ENCODE measurements around the gene MXD1. TPM values are rescaled to one million over a fixed set of nuclear protein-coding genes. Genes with fewer than 3 reads are reported as not detected.

The MXD1 gene
- total and polyA plus RNA-seq, 9 of the 15 experiments (the other 6 are each of a cell fraction or from before 2014, with no cell fraction given): 6.7 to 35.9 (median 11.0) TPM

DNA sequence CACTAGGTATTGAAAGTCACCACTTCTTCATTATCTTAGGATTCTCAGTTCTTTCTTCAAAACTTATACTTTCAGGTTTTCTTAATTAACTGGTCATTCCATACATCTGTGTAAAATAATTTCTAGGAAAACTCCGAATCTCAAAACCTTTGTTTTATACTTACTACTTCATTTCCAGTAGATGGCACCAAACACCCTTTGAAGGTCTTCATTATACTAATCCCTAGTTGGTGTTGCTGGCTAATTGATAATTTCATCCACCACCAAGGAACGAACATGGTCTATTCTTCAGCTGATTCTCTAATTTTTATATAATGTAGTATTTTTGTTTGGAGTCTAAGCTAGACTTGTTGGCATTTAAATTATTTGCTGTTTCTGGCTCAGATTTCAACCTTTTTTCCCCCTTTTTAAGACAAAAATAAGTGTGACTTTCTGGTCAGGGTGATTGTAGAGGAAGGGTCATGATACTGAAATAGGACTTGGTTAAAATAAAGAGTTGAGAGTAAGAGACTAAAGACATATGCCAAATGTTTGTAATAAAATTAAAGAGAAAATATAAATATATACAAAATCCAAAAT lies 2.8 kb upstream of the MXD1 start:
- H3K36me3 ChIP-seq (ENCODE audit: control insufficient read depth, insufficient read depth, low read length): peaks cover 48% of the 10 kb centered on the region
- in situ Hi-C loops (cut with MboI) (loop anchor here (10.0 to 25.0 kb wide), 2 partner anchors 393 to 725 kb away; partner anchors contain the start of gene FAM136A), intact Hi-C loops (cut with micrococcal nuclease) (loop anchor here (2.0 to 10.0 kb wide), 5 partner anchors 187 to 389 kb away; partner anchors contain the start of genes AAK1 and C2orf42)
- no peak for ATAC-seq
- no peak overlapping the region for H3K27ac ChIP-seq (ENCODE audit: extremely low read depth, low read depth, low read length)
- no peaks in the 10 kb centered on the region for H3K27me3 ChIP-seq (ENCODE audit: control insufficient read depth in 2 of 2, insufficient read depth in 2 of 2, low read length in 2 of 2)
- peak; percentile 58 for FAIRE-seq
- peaks cover 38% of the 10 kb centered on the region for H3K79me2 ChIP-seq (ENCODE audit: control insufficient read depth, insufficient read depth, low read length)
- peak in 2 of 4 experiments; percentile 39 to 75 for DNase-seq (ENCODE audit: extremely low read depth in 1 of 4, low spot score in 3 of 4)
- no peaks in the 10 kb centered on the region for H3K9me1 ChIP-seq (ENCODE audit: control insufficient read depth, insufficient read depth, low read length)
- BruUV-seq (replicated peaks): no TSS peak
- peaks cover 8 to 15% of the 10 kb centered on the region in 2 experiments for H3K4me1 ChIP-seq (replicated peaks in 1 of 2; ENCODE audit: control insufficient read depth in 2 of 2, insufficient read depth in 2 of 2, low read length in 2 of 2)
- WGBS (ENCODE audit: insufficient coverage, low coverage, missing lambda C conversion rate): 4% methylated on average over 2 of the region's 2 CpGs
- CTCF ChIA-PET (ENCODE audit: low intra/inter-chr PET ratio): interaction anchor here (0.6 to 4.2 kb wide), 8 partner anchors 150 to 565 kb away, joined by 3 to 30 read pairs (median 6); partner anchors contain the start of genes FAM136A and PCBP1
- no peak overlapping the region for H3K4me3 ChIP-seq
- H2AFZ ChIP-seq (ENCODE audit: low read depth, low read length): no peak overlapping the region
- H3K9ac ChIP-seq (ENCODE audit: insufficient read depth in 1 of 2, low read depth in 2 of 2, low read length in 2 of 2): peak overlapping the region in 1 of 2 experiments; percentile 88; a peak in 1 of 4 replicates
- H3K9me3 ChIP-seq (replicated peaks; ENCODE audit: control insufficient read depth, insufficient read depth, low read depth, low read length): no peaks in the 10 kb centered on the region
- H3K4me2 ChIP-seq (ENCODE audit: insufficient read depth, low read length): no peak overlapping the region
- POLR2A ChIA-PET: interaction anchor here (0.5 to 5.5 kb wide), 5 partner anchors 173 to 382 kb away, joined by 3 to 80 read pairs (median 4); partner anchors contain the start of gene PCBP1
- no peaks in the 10 kb centered on the region for H4K20me1 ChIP-seq (replicated peaks; ENCODE audit: control insufficient read depth, insufficient read depth, low read length)
- no peak for TF ChIP-seq ZNF785 (CRISPR knock-in tag; IDR thresholded peaks at IDR 0.05)
- TF ChIP-seq SNIP1 (IDR thresholded peaks at IDR 0.05; ENCODE audit: low read depth): no peak
- peak; percentile 25 for TF ChIP-seq ASH1L (IDR thresholded peaks at IDR 0.05; ENCODE audit: borderline replicate concordance, low read depth, partially characterized antibody)
- TF ChIP-seq THAP12 (CRISPR knock-in tag; IDR thresholded peaks at IDR 0.05): no peak
- TF ChIP-seq, protein P1, sequence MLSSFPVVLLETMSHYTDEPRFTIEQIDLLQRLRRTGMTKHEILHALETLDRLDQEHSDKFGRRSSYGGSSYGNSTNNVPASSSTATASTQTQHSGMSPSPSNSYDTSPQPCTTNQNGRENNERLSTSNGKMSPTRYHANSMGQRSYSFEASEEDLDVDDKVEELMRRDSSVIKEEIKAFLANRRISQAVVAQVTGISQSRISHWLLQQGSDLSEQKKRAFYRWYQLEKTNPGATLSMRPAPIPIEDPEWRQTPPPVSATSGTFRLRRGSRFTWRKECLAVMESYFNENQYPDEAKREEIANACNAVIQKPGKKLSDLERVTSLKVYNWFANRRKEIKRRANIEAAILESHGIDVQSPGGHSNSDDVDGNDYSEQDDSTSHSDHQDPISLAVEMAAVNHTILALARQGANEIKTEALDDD (IDR thresholded peaks at IDR 0.05): peak; percentile 59; the same call in 1 of the 2 replicates
- no peak for TF ChIP-seq IFI16 (CRISPR knock-in tag; IDR thresholded peaks at IDR 0.05)
- TF ChIP-seq BRF1 (IDR thresholded peaks at IDR 0.05; ENCODE audit: borderline replicate concordance, extremely low read depth, insufficient read length): no peak
- TF ChIP-seq NCOR1 (IDR thresholded peaks at IDR 0.05): 0 out of 2 replicates have a peak, but pooled peaks have one; percentile 12
- peak; percentile 91 to 94 for TF ChIP-seq RAD21 (CRISPR knock-in tag; conservative IDR thresholded peaks at IDR 0.05 in 1 of 2, IDR thresholded peaks at IDR 0.05 in 1 of 2)
- TF ChIP-seq, protein P2, sequence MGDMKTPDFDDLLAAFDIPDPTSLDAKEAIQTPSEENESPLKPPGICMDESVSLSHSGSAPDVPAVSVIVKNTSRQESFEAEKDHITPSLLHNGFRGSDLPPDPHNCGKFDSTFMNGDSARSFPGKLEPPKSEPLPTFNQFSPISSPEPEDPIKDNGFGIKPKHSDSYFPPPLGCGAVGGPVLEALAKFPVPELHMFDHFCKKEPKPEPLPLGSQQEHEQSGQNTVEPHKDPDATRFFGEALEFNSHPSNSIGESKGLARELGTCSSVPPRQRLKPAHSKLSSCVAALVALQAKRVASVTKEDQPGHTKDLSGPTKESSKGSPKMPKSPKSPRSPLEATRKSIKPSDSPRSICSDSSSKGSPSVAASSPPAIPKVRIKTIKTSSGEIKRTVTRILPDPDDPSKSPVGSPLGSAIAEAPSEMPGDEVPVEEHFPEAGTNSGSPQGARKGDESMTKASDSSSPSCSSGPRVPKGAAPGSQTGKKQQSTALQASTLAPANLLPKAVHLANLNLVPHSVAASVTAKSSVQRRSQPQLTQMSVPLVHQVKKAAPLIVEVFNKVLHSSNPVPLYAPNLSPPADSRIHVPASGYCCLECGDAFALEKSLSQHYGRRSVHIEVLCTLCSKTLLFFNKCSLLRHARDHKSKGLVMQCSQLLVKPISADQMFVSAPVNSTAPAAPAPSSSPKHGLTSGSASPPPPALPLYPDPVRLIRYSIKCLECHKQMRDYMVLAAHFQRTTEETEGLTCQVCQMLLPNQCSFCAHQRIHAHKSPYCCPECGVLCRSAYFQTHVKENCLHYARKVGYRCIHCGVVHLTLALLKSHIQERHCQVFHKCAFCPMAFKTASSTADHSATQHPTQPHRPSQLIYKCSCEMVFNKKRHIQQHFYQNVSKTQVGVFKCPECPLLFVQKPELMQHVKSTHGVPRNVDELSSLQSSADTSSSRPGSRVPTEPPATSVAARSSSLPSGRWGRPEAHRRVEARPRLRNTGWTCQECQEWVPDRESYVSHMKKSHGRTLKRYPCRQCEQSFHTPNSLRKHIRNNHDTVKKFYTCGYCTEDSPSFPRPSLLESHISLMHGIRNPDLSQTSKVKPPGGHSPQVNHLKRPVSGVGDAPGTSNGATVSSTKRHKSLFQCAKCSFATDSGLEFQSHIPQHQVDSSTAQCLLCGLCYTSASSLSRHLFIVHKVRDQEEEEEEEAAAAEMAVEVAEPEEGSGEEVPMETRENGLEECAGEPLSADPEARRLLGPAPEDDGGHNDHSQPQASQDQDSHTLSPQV (IDR thresholded peaks at IDR 0.05): peak; percentile 56; the same call in 1 of the 2 replicates

All from K562 (cell line).